GM23248 (cell line): Measurements from ENCODE around the gene HSH2D. TPM values are rescaled to one million over a fixed set of nuclear protein-coding genes. Genes with fewer than 3 reads are reported as not detected.
A peak's percentile ranks its signal among the peaks of the same experiment; 100 is the strongest.
"Not testable (repeated sequence)": the region's sequence is repeated elsewhere in the genome, so short reads cannot be mapped to it uniquely, and the experiment has no call there.

ENCODE experiments used
- DNase-seq: peaks from one replicate; pipeline ENCODE4 v3.0.0-alpha.2; 2015
- H2AFZ ChIP-seq: fragments of 200-600 bp; sonication (generic); 2 replicates; pipeline ENCODE4 v1.6.1; 2016; ENCODE audit warnings: antibody characterized with exemption
- H3F3A ChIP-seq: fragments of 200-600 bp; sonication (generic); 2 replicates; pipeline ENCODE4 v1.6.1; 2016; ENCODE audit warnings: mild to moderate bottlenecking, antibody characterized with exemption, mixed run types; ENCODE audit not compliant: insufficient read depth
- H3K27ac ChIP-seq: fragments of 200-600 bp; sonication (generic); 2 replicates; pipeline ENCODE4 v1.5.1; 2016; ENCODE audit warnings: mild to moderate bottlenecking
- H3K27me3 ChIP-seq: fragments of 200-600 bp; sonication (generic); replicated peaks from 2 replicates; pipeline ENCODE4 v1.6.1; 2016; ENCODE audit warnings: mild to moderate bottlenecking; ENCODE audit not compliant: insufficient read depth
- H3K36me3 ChIP-seq: fragments of 200-600 bp; sonication (generic); 2 replicates; pipeline ENCODE4 v1.6.1; 2016; ENCODE audit warnings: low read depth, mild to moderate bottlenecking
- H3K4me1 ChIP-seq: fragments of 200-600 bp; sonication (generic); 2 replicates; pipeline ENCODE4 v1.6.1; 2016; ENCODE audit warnings: mild to moderate bottlenecking; ENCODE audit not compliant: insufficient read depth
- H3K4me2 ChIP-seq: fragments of 200-600 bp; sonication (generic); one replicate; pipeline ENCODE4 v1.6.1; 2016; ENCODE audit warnings: mild to moderate bottlenecking; ENCODE audit not compliant: unreplicated experiment
- H3K4me3 ChIP-seq: fragments of 200-600 bp; sonication (generic); 2 replicates; pipeline ENCODE4 v1.5.1; 2016; ENCODE audit warnings: mild to moderate bottlenecking
- H3K79me2 ChIP-seq: fragments of 200-600 bp; sonication (generic); 2 replicates; pipeline ENCODE4 v1.6.1; 2016; ENCODE audit warnings: mild to moderate bottlenecking; ENCODE audit not compliant: insufficient read depth
- H3K9ac ChIP-seq: fragments of 200-600 bp; sonication (generic); 2 replicates; pipeline ENCODE4 v1.6.1; 2016; ENCODE audit warnings: mild to moderate bottlenecking
- H3K9me2 ChIP-seq: fragments of 200-600 bp; sonication (generic); 2 replicates; pipeline ENCODE4 v1.6.1; 2016; ENCODE audit warnings: mixed run types, mild to moderate bottlenecking, moderate library complexity; ENCODE audit not compliant: insufficient read depth
- H3K9me3 ChIP-seq: fragments of 200-600 bp; sonication (generic); one replicate; pipeline ENCODE4 v1.6.1; 2017; ENCODE audit warnings: low read depth
- H4K20me1 ChIP-seq: fragments of 200-600 bp; sonication (generic); 2 replicates; pipeline ENCODE4 v1.6.0; 2016; ENCODE audit not compliant: insufficient read depth
- EZH2 ChIP-seq: fragments of 200-600 bp; sonication (generic); IDR thresholded peaks from 2 replicates; pipeline ENCODE4 v1.6.1; 2018; ENCODE audit warnings: antibody characterized with exemption, mild to moderate bottlenecking; ENCODE audit not compliant: insufficient read depth, poor library complexity, severe bottlenecking
- EZH2phosphoT487 ChIP-seq: fragments of 200-600 bp; sonication (generic); IDR thresholded peaks from 2 replicates; pipeline ENCODE4 v1.6.1; 2018; ENCODE audit warnings: antibody characterized with exemption, moderate library complexity, mild to moderate bottlenecking, low read depth; ENCODE audit not compliant: insufficient read depth
- WGBS, 2 experiments: methylation state at CpG; one replicate each; pipeline ENCODE4 v1.1.6; 2015 to 2017; ENCODE audit warnings: low lambda C conversion rate in 2 of 2, low coverage in 1 of 2; ENCODE audit errors: missing lambda C conversion rate in 2 of 2; 5-methylcytosine and 5-hydroxymethylcytosine counted together
- in situ Hi-C: fragments of 300-500 bp; cut with MboI; formaldehyde crosslinking; loops from 2 replicates; pipeline ENCODE4 v1.15.0; 2020
- polyA plus RNA-seq: library from polyadenylated mRNA; unstranded; fragments of >200 nt; fragmentation: Nextera tagmentation; extraction: Ambion mirVana; gene quantifications from 2 replicates; pipeline ENCODE4 v1.2.1, GENCODE V29; 2016
- total RNA-seq: library from RNA; depleted of rRNA; stranded (reverse); fragments of >200 nt; shearing (Covaris generic); gene quantifications from 2 replicates; pipeline ENCODE4 v1.2.3, GENCODE V29; 2014

HSH2D gene
- total and polyA plus RNA-seq, 2 experiments from 2014 or later, result not detected

DNA sequence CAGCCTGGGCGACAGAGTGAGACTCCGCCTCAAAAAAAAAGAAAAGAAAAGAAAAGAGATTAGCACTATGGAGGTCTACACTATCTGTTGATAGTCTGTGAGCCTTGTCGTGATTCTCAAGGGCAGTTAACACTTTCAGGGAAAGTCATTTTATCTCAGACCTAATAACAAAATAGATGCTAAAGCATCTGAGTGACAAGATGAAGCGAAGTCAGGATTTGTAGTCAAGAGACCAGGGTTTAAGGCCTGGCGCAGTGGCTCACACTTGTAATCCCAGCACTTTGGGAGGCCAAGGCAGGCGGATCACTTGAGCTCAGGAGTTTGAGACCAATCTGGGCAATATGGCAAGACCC lies 45.1 kb upstream of the HSH2D start:
- H3K27ac ChIP-seq, result peak overlapping the region; percentile 24; the same call in 1 of the 2 replicates
- H3K4me1 ChIP-seq, result 0 out of 2 replicates have a peak, but pooled peaks cover 5% of the 10 kb centered on the region
- no peak overlapping the region for H3K9ac ChIP-seq
- no peak overlapping the region for H3K4me3 ChIP-seq
- no peak overlapping the region for H3K4me2 ChIP-seq
- H3K9me3 ChIP-seq, result no peaks in the 10 kb centered on the region
- 91 to 96% methylated on average over 6 of the region's 6 CpGs for WGBS, 2 experiments
- peaks cover 51% of the 10 kb centered on the region for H3K79me2 ChIP-seq
- TF ChIP-seq EZH2phosphoT487, result no peak
- TF ChIP-seq EZH2, result no peak
- H3K36me3 ChIP-seq, result peaks cover 98% of the 10 kb centered on the region
- no peak overlapping the region for H2AFZ ChIP-seq
- no peaks in the 10 kb centered on the region for H3K9me2 ChIP-seq
- DNase-seq, result no peak
- H4K20me1 ChIP-seq, result peaks cover 8% of the 10 kb centered on the region; the same call in 1 of the 2 replicates
- H3F3A ChIP-seq, result peaks cover 97% of the 10 kb centered on the region
- in situ Hi-C loops, result no loop called here
- no peaks in the 10 kb centered on the region for H3K27me3 ChIP-seq

DNA sequence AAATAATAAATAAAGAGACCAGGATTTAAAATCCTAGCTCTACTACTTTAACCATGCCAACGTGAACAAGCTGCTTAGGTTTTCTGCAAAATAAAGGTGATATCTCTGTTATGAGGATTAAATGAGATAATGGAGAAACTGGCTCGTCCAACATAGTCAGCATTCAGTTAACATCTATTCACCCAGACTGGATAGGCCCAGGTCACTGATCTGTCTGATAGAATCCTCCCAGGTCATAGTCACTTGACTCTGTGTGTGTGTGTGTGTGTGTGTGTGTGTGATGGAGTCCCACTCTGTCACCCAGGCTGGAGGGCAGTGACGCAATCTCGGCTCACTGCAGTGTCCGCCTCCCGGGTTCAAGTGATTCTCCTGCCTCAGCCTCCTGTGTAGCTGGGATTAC lies 44.7 kb upstream of the HSH2D start:
- Histone ChIP-seq H3K9me2 (no peaks in the 10 kb centered on the region), H3K4me1 (0 out of 2 replicates have a peak, but pooled peaks cover 5% of the 10 kb centered on the region), H3K36me3 (peaks cover 97% of the 10 kb centered on the region), H3F3A (peaks cover 95% of the 10 kb centered on the region), H3K9ac (no peak overlapping the region), H3K27ac (0 out of 2 replicates have a peak overlapping the region, but pooled peaks have one; percentile 24), H3K4me3 (no peak overlapping the region), H3K27me3 (no peaks in the 10 kb centered on the region), H3K79me2 (peaks cover 47% of the 10 kb centered on the region), H3K4me2 (no peak overlapping the region), H4K20me1 (peaks cover 8% of the 10 kb centered on the region; the same call in 1 of the 2 replicates), H2AFZ (no peak overlapping the region), H3K9me3 (no peaks in the 10 kb centered on the region)
- TF ChIP-seq EZH2phosphoT487 (no peak), EZH2 (no peak)
- 88 to 91% methylated on average over 6 of the region's 6 CpGs for WGBS, 2 experiments
- in situ Hi-C loops, result no loop called here
- DNase-seq, result no peak

DNA sequence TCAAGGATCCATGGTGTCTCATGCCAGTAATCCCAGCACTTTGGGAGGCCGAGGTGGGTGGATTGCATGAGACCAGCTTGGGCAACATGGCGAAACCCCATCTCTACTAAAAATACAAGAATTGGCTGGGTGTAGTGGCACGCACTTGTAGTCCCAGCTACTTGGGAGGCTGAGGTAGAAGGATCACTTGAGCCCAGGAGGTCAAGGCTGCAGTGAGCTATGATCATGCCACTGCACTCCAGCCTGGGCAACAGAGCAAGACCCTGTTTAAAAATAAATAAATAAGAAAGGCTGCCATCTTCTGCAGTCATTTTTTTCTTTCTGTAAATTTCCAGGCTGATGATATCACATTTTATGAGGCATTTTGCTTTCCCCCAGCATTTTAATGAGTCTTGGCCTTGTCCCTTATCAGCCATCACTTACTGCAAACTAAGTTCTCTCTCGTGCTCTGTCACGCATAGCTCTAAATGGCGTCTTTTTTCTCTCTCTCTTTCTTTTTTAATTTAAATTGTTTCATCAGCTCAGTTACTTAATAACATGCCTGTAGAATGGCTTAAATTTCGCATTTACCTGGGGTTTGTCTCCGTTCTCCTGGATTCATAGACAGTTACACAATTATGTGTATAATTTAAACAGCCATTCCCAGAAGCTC lies 44.0 kb upstream of the HSH2D start:
- Histone ChIP-seq H3K27ac (peak overlapping the region; percentile 24), H3F3A (peaks cover 93% of the 10 kb centered on the region), H3K36me3 (peaks cover 91% of the 10 kb centered on the region), H3K79me2 (peaks cover 42% of the 10 kb centered on the region)
- H3K4me1 ChIP-seq, H2AFZ ChIP-seq, H4K20me1 ChIP-seq, H3K4me2 ChIP-seq, H3K27me3 ChIP-seq, H3K9ac ChIP-seq, H3K9me2 ChIP-seq, DNase-seq, in situ Hi-C loops, H3K4me3 ChIP-seq, H3K9me3 ChIP-seq: not testable (repeated sequence)
- 68 to 74% methylated on average over 7 to 8 of the region's 8 CpGs for WGBS, 2 experiments

DNA sequence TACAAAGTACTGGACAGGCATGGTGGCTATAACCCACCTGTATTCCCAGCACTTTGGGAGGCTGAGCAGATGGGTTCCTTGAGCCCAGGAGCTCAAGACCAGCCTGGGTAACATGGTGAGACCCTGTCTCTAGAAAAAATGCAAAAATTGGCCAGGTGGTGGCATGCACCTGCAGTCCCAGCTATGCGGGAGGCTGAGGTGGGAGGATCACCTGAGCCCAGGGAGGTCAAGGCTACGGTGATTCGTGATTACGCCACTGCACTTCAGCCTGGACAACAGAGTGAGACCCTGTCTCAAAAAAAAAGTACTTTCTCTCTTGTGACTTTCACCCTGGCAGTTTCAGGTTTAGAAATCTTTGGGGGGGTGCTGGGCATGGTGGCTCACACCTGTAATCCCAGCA lies 43.0 kb upstream of the HSH2D start:
- Histone ChIP-seq H3K4me3 (no peak overlapping the region), H4K20me1 (peaks cover 8% of the 10 kb centered on the region; the same call in 1 of the 2 replicates), H3K4me2 (no peak overlapping the region), H3K36me3 (peaks cover 80% of the 10 kb centered on the region), H3K9ac (no peak overlapping the region), H3F3A (peaks cover 93% of the 10 kb centered on the region), H3K9me2 (no peaks in the 10 kb centered on the region), H2AFZ (no peak overlapping the region), H3K9me3 (no peaks in the 10 kb centered on the region), H3K79me2 (peaks cover 31% of the 10 kb centered on the region), H3K27me3 (no peaks in the 10 kb centered on the region), H3K27ac (no peak overlapping the region), H3K4me1 (no peaks in the 10 kb centered on the region)
- 97 to 100% methylated on average over 4 of the region's 4 CpGs for WGBS, 2 experiments
- in situ Hi-C loops, result no loop called here
- no peak for DNase-seq
- TF ChIP-seq EZH2 (no peak), EZH2phosphoT487 (no peak)
